Endothelial cell of umbilical vein (primary cell): ENCODE results near the gene RP2.

ENCODE experiments used
- CTCF ChIP-seq, 2 donors: IDR thresholded peaks; 1 replicate in 1 of 2; 2 replicates in 1 of 2; pipeline ENCODE4 v1.5.1; 2011; ENCODE audit warnings: low read length in 2 of 2, mild to moderate bottlenecking in 2 of 2, moderate library complexity in 2 of 2, control low read depth in 1 of 2, inconsistent platforms in 1 of 2, low read depth in 1 of 2; ENCODE audit not compliant: insufficient read depth in 1 of 2; ENCODE audit errors: extremely low read depth in 1 of 2
- EZH2 ChIP-seq: IDR thresholded peaks from 2 replicates; pipeline ENCODE4 v1.6.1; 2012; ENCODE audit warnings: borderline replicate concordance, low read depth, mild to moderate bottlenecking, moderate library complexity, low read length, inconsistent platforms; ENCODE audit not compliant: severe bottlenecking
- FOS ChIP-seq: IDR thresholded peaks from 2 replicates; pipeline ENCODE4 v1.6.1; 2011; ENCODE audit warnings: mild to moderate bottlenecking, low read length, moderate library complexity, borderline replicate concordance; ENCODE audit not compliant: insufficient read depth
- GATA2 ChIP-seq: IDR thresholded peaks from 2 replicates; pipeline ENCODE4 v1.7.0; 2011; ENCODE audit warnings: low read depth, mild to moderate bottlenecking, moderate library complexity, mixed read lengths, low read length; ENCODE audit not compliant: insufficient read length, insufficient read depth
- JUN ChIP-seq: IDR thresholded peaks from 2 replicates; pipeline ENCODE4 v1.6.1; 2011; ENCODE audit warnings: borderline replicate concordance, low read depth; ENCODE audit not compliant: insufficient read length, insufficient read depth
- MYC ChIP-seq: IDR thresholded peaks from one replicate; pipeline ENCODE4 v1.6.1; 2011; ENCODE audit warnings: mild to moderate bottlenecking, low read depth, low read length
- POLR2A ChIP-seq: IDR thresholded peaks from 2 replicates; pipeline ENCODE4 v1.6.1; 2012; ENCODE audit warnings: low read depth, mild to moderate bottlenecking, control low read depth, low read length
- POLR2AphosphoS5 ChIP-seq: IDR thresholded peaks from 2 replicates; pipeline ENCODE4 v1.6.1; 2012; ENCODE audit warnings: low read depth, mild to moderate bottlenecking, control low read depth, low read length, moderate library complexity; ENCODE audit not compliant: insufficient read depth
- TF ChIP-seq, protein P1 (sequence below): IDR thresholded peaks from 2 replicates; pipeline ENCODE4 v1.6.1; 2011; ENCODE audit not compliant: insufficient read depth, insufficient read length

DNA sequence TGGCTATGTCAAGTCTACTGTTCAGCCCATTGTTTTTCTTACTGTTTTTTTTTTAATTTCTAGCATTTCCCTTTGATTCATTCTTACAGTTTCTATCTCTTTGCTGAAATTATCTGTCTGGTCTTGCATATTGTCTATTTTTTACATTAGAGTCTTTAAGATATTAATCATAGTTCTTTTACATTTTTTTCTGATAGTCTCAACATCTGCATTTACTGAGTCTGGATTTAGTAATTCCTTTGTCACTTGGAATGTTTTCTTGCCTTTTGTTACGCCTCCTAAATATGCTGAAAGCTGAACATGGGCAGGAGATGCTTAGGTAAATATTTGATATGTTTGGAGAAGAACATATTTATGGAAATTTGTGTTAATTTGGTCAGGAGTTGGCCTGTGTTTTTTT lies 85.8 kb downstream of the RP2 start:
- TF ChIP-seq CTCF (IDR thresholded peaks at IDR 0.05; ENCODE audit: extremely low read depth in 1 of 2, insufficient read depth in 1 of 2, low read depth in 1 of 2, low read length in 2 of 2) = no peak
- TF ChIP-seq, protein P1, sequence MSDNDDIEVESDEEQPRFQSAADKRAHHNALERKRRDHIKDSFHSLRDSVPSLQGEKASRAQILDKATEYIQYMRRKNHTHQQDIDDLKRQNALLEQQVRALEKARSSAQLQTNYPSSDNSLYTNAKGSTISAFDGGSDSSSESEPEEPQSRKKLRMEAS = no peak
- no peak for TF ChIP-seq EZH2
- no peak for TF ChIP-seq POLR2AphosphoS5
- TF ChIP-seq POLR2A = no peak
- TF ChIP-seq MYC = no peak
- no peak for TF ChIP-seq GATA2
- TF ChIP-seq FOS = no peak
- TF ChIP-seq JUN = no peak
